Endothelial cell of umbilical vein (primary cell): Measurements from ENCODE around the gene EEF1G. TPM values are rescaled to one million over a fixed set of nuclear protein-coding genes. Genes with fewer than 3 reads are reported as not detected.

Source experiments
- BruUV-seq: library from RNA; stranded (reverse); fragments of 400-500 nt; replicated peaks from 2 replicates; lab custom pipeline; 2021; lab: Mats Ljungman, UMichigan
- CTCF ChIA-PET: fragments of 300-600, 350-600 bp; sonication (Branson Sonifier 250); formaldehyde crosslinking; loops from one replicate; lab custom pipeline; 2021; ENCODE audit warnings: antibody characterized with exemption, inconsistent platforms; lab: Charles Lee
- POLR2A ChIA-PET: fragments of 300-600, 350-600 bp; sonication (Branson Sonifier 250); formaldehyde crosslinking; loops from one replicate; lab custom pipeline; 2021; ENCODE audit warnings: antibody characterized with exemption, inconsistent platforms; lab: Charles Lee
- DNase-seq: peaks from one replicate; pipeline ENCODE4 v3.0.0-alpha.2; 2011; ENCODE audit warnings: low read depth, low spot score
- FAIRE-seq: peaks from 2 replicates; lab custom pipeline; 2011; peaks lifted over from hg19 to GRCh38; lab: Jason Lieb, UNC
- H2AFZ ChIP-seq: 2 replicates; pipeline ENCODE4 v1.6.0; 2012; ENCODE audit warnings: low read depth, low read length, control low read depth, inconsistent platforms
- H3K27ac ChIP-seq: 2 replicates; pipeline ENCODE4 v1.5.1; 2011; ENCODE audit warnings: low read depth, mild to moderate bottlenecking, control low read depth, low read length, moderate library complexity; ENCODE audit not compliant: insufficient read depth
- H3K27me3 ChIP-seq, 2 experiments: 2 replicates each; pipeline versions ENCODE4 v1.6.0 to v1.6.1; 2011; ENCODE audit warnings: low read length in 2 of 2, mixed read lengths in 1 of 2; ENCODE audit not compliant: control insufficient read depth in 2 of 2, insufficient read depth in 2 of 2
- H3K36me3 ChIP-seq, 2 experiments: 2 replicates in 1 of 2; 3 replicates in 1 of 2; pipeline ENCODE4 v1.5.1; 2011; ENCODE audit warnings: low read length in 2 of 2, mild to moderate bottlenecking in 1 of 2, moderate library complexity in 1 of 2; ENCODE audit not compliant: control insufficient read depth in 2 of 2, insufficient read depth in 2 of 2; ENCODE audit errors: extremely low read depth in 1 of 2
- H3K4me1 ChIP-seq: 3 replicates; pipeline ENCODE4 v1.5.1; 2011; ENCODE audit warnings: mild to moderate bottlenecking, low read length; ENCODE audit not compliant: control insufficient read depth, insufficient read depth; ENCODE audit errors: extremely low read depth
- H3K4me2 ChIP-seq: 2 replicates; pipeline ENCODE4 v1.6.1; 2011; ENCODE audit warnings: low read length, control low read depth, mixed read lengths; ENCODE audit not compliant: insufficient read depth
- H3K4me3 ChIP-seq, 3 experiments: fragments of 200-600 bp in 1 of 3; sonication (generic), shearing (Covaris generic) in 1 of 3; replicated peaks in 1 of 3; 2 replicates each; pipeline ENCODE4 v1.5.1; 2011 to 2016; ENCODE audit warnings: control low read depth in 3 of 3, low read length in 3 of 3, mild to moderate bottlenecking in 2 of 3, inconsistent platforms in 1 of 3, low read depth in 1 of 3, moderate library complexity in 1 of 3; ENCODE audit not compliant: insufficient read depth in 1 of 3
- H3K79me2 ChIP-seq: 2 replicates; pipeline ENCODE4 v1.6.0; 2012; ENCODE audit warnings: low read length, inconsistent platforms; ENCODE audit not compliant: control insufficient read depth, insufficient read depth
- H3K9ac ChIP-seq: replicated peaks from 2 replicates; pipeline ENCODE3; 2011; ENCODE audit warnings: low read length, control low read depth; ENCODE audit not compliant: insufficient read depth; ENCODE audit errors: extremely low read depth
- H3K9me1 ChIP-seq: replicated peaks from 3 replicates; pipeline ENCODE4 v1.6.0; 2011; ENCODE audit warnings: mild to moderate bottlenecking, low read length; ENCODE audit not compliant: control insufficient read depth, insufficient read depth; ENCODE audit errors: extremely low read depth
- H3K9me3 ChIP-seq: replicated peaks from 2 replicates; pipeline ENCODE4 v1.5.1; 2012; ENCODE audit warnings: low read length, inconsistent platforms; ENCODE audit not compliant: control insufficient read depth, insufficient read depth
- H4K20me1 ChIP-seq: replicated peaks from 2 replicates; pipeline ENCODE3; 2011; ENCODE audit warnings: mild to moderate bottlenecking, low read length; ENCODE audit not compliant: control insufficient read depth, insufficient read depth; ENCODE audit errors: extremely low read depth
- GATA2 ChIP-seq: IDR thresholded peaks from 2 replicates; pipeline ENCODE4 v1.7.0; 2011; ENCODE audit warnings: low read depth, mild to moderate bottlenecking, moderate library complexity, mixed read lengths, low read length; ENCODE audit not compliant: insufficient read length, insufficient read depth
- MAX ChIP-seq: IDR thresholded peaks from 2 replicates; pipeline ENCODE4 v1.6.1; 2011; ENCODE audit not compliant: insufficient read depth, insufficient read length
- POLR2AphosphoS5 ChIP-seq: IDR thresholded peaks from 2 replicates; pipeline ENCODE4 v1.6.1; 2012; ENCODE audit warnings: low read depth, mild to moderate bottlenecking, control low read depth, low read length, moderate library complexity; ENCODE audit not compliant: insufficient read depth
- dilution Hi-C: fragments of 300-500 bp; cut with MboI; formaldehyde crosslinking; loops from one replicate; pipeline ENCODE4 v1.15.0; 2019; ENCODE audit warnings: low sequenced_read_pairs; ENCODE audit not compliant: extremely low pct_ligation_motif_present
- intact Hi-C: fragments of 100-400 bp; cut with micrococcal nuclease; formaldehyde crosslinking; loops from one replicate; pipeline ENCODE4 v1.10.0; 2022
- polyA plus RNA-seq, 4 experiments: library from polyadenylated mRNA; depleted of rRNA in 3 of 4; stranded (reverse) in 3 of 4; unstranded in 1 of 4; fragments of >200 nt; gene quantifications; 2 replicates each; pipeline versions ENCODE4 v1.2.1 to v1.2.3, GENCODE V29; 2011 to 2012; ENCODE audit warnings: missing spikeins in 1 of 4
- total RNA-seq: library from RNA; stranded (reverse); gene quantifications from 2 replicates; pipeline ENCODE4 v1.2.3, GENCODE V29; 2021

The EEF1G gene
- total and polyA plus RNA-seq, 2 donors (not counting 3 experiments of a cell fraction or from before 2014, with no cell fraction given): 1,341 to 2,133 TPM

GRCh38 chr11:62600367-62601121 lies 26.9 kb upstream of the EEF1G start:
- dilution Hi-C loops (no loop called here), intact Hi-C loops (loop anchor here (1.0 to 2.0 kb wide), 2 partner anchors 12 to 106 kb away; partner anchors contain the start of genes BSCL2, EML3 and GNG3)
- FAIRE-seq: no peak
- DNase-seq: peak; percentile 19
- BruUV-seq: TSS peak; percentile 47
- no peaks in the 10 kb centered on the region for H4K20me1 ChIP-seq
- peaks cover 45% of the 10 kb centered on the region for H3K79me2 ChIP-seq
- H3K4me3 ChIP-seq: peak overlapping the region; percentile 61 to 98 (median 92)
- ChIA-PET POLR2A (interaction anchor here (1.4 to 2.1 kb wide), 4 partner anchors 9 to 241 kb away, joined by 5 to 19 read pairs (median 12); partner anchors contain the start of genes C11orf98, CSKMT, TUT1 and UQCC3), CTCF (interaction anchor here (1.0 to 3.8 kb wide), 4 partner anchors 8 to 26 kb away, joined by 3 to 29 read pairs (median 12); partner anchors contain the start of genes EML3 and TUT1)
- H2AFZ ChIP-seq: no peak overlapping the region
- no peaks in the 10 kb centered on the region for H3K9me3 ChIP-seq
- TF ChIP-seq POLR2AphosphoS5 (peak; percentile 4), GATA2 (no peak)
- H3K4me2 ChIP-seq: peak overlapping the region; percentile 89
- no peaks in the 10 kb centered on the region for H3K9me1 ChIP-seq
- peak overlapping the region; percentile 89 for H3K9ac ChIP-seq
- H3K4me1 ChIP-seq: peaks cover 19% of the 10 kb centered on the region
- H3K27ac ChIP-seq: peak overlapping the region; percentile 54
- H3K36me3 ChIP-seq: peaks cover 20 to 29% of the 10 kb centered on the region in 2 experiments
- no peaks in the 10 kb centered on the region for H3K27me3 ChIP-seq

GRCh38 chr11:62599901-62600300 lies 26.2 kb upstream of the EEF1G start:
- TF ChIP-seq GATA2: no peak
- no peak for TF ChIP-seq MAX
- no peak for DNase-seq
- BruUV-seq: TSS peak; percentile 37
- Histone ChIP-seq H3K9me1 (no peaks in the 10 kb centered on the region), H3K36me3 (peaks cover 26 to 33% of the 10 kb centered on the region in 2 experiments), H3K4me3 (peak overlapping the region; percentile 61 to 98 (median 92)), H3K4me2 (peak overlapping the region; percentile 89), H3K27me3 (no peaks in the 10 kb centered on the region), H3K27ac (no peak overlapping the region), H4K20me1 (no peaks in the 10 kb centered on the region), H3K9me3 (no peaks in the 10 kb centered on the region), H3K79me2 (peaks cover 45% of the 10 kb centered on the region), H2AFZ (no peak overlapping the region), H3K4me1 (peaks cover 19% of the 10 kb centered on the region), H3K9ac (peak overlapping the region; percentile 89)
- FAIRE-seq: peak; percentile 73
- intact Hi-C loops: loop anchor here (1.0 to 2.0 kb wide), 4 partner anchors 9 to 107 kb away; partner anchors contain the start of genes BSCL2, GANAB, GNG3 and TUT1
- dilution Hi-C loops: no loop called here
- ChIA-PET CTCF (interaction anchor here (0.9 to 3.8 kb wide), 6 partner anchors 8 to 175 kb away, joined by 3 to 29 read pairs (median 8); partner anchors contain the start of genes EML3 and TUT1), POLR2A (interaction anchor here (0.7 to 1.3 kb wide), 4 partner anchors 26 to 65 kb away, joined by 3 to 6 read pairs (median 4); partner anchors contain the start of genes C11orf98, CSKMT, EEF1G and GANAB)
